Measurements from ENCODE around the gene MCRIP1.

GRCh38 chr17:81807210-81807719, 25.8 kb downstream of the MCRIP1 start:
- no peak for TF ChIP-seq POLR2A (IDR thresholded peaks at IDR 0.05; ENCODE audit: low read depth, low read length)
- TF ChIP-seq CTCF (IDR thresholded peaks at IDR 0.05 in 2 of 3, conservative IDR thresholded peaks at IDR 0.05 in 1 of 3; ENCODE audit: control insufficient read depth in 2 of 3, extremely low read depth in 1 of 3, insufficient read depth in 1 of 3, low read depth in 3 of 3, low read length in 3 of 3): no peak
- TF ChIP-seq RAD51 (IDR thresholded peaks at IDR 0.05): no peak
- TF ChIP-seq USF2 (IDR thresholded peaks at IDR 0.05; ENCODE audit: borderline replicate concordance, low read depth, low read length): no peak
- no peak for TF ChIP-seq REST (IDR thresholded peaks at IDR 0.05; ENCODE audit: low read depth, low read length)
- TF ChIP-seq BCL11A (IDR thresholded peaks at IDR 0.05; ENCODE audit: low read depth, low read length): no peak
- no peak for TF ChIP-seq SUZ12 (IDR thresholded peaks at IDR 0.05; ENCODE audit: unreplicated experiment)
- TF ChIP-seq HDAC2 (IDR thresholded peaks at IDR 0.05): no peak
- no peak for TF ChIP-seq EZH2 (IDR thresholded peaks at IDR 0.05; ENCODE audit: borderline replicate concordance, control insufficient read depth, low read depth, low read length)
- no peak for TF ChIP-seq RBBP5 (conservative IDR thresholded peaks at IDR 0.05)
- TF ChIP-seq GABPA (IDR thresholded peaks at IDR 0.05; ENCODE audit: low read depth): no peak
